ENCODE results near the gene RNF14. TPM values are rescaled to one million over a fixed set of nuclear protein-coding genes. Genes with fewer than 3 reads are reported as not detected.

The RNF14 gene
- total and polyA plus RNA-seq, 2 of the 8 experiments (the other 6 are each of a cell fraction or from before 2014, with no cell fraction given), result 4.7 to 20.2 TPM

- TF ChIP-seq CTCF (IDR thresholded peaks at IDR 0.05; ENCODE audit: control extremely low read depth in 1 of 3, insufficient read depth in 1 of 3, low read depth in 1 of 3, low read length in 3 of 3) (no peak), BCL11A (IDR thresholded peaks at IDR 0.05; ENCODE audit: low read depth in 2 of 2, low read length in 2 of 2) (no peak), CREB1 (IDR thresholded peaks at IDR 0.05) (no peak), ASH2L (IDR thresholded peaks at IDR 0.05; ENCODE audit: low read length) (no peak), HDAC6 (IDR thresholded peaks at IDR 0.05; ENCODE audit: low read depth, low read length) (no peak), POLR2AphosphoS5 (IDR thresholded peaks at IDR 0.05; ENCODE audit: low read depth, low read length) (no peak)
Measured at GRCh38 chr5:141958113-141958512, 10.8 kb upstream of the RNF14 start, which contains the start of gene PCDH12 (continued).

Data from H1 (cell line).